ENCODE measurements around the gene LMF1.
"Not testable (repeated sequence)": the region's sequence is repeated elsewhere in the genome, so short reads cannot be mapped to it uniquely, and the experiment has no call there.

Gene LMF1

GRCh38 chr16:968620-969019, 2.2 kb downstream of the LMF1 start:
- no peak for DNase-seq

- no peak for DNase-seq
Measured at GRCh38 chr16:967546-968295, 3.1 kb downstream of the LMF1 start.

- DNase-seq = no peak
Measured at GRCh38 chr16:967077-967541, 3.7 kb downstream of the LMF1 start.

DNA sequence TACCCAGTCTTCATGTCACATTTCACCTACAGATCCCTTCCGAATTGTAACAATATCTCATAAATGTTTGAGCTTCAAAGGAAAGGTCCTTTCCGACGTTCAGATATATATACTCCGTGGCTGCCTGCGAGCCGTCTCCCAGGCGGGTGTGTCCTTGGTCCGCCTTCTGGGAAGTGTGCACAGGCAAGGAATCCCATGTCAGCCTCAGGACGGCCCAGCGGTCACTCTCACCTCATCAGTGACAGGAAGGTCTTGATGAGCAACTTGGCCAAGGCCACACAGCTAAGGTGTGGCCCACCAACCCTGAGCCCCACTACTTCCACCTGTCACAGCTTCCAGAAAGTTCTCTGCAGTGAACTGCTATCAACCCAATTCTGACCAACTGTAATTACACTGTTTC, 4.3 kb downstream of the LMF1 start:
- no peak for DNase-seq

GRCh38 chr16:966035-966434, 4.7 kb downstream of the LMF1 start:
- DNase-seq = no peak

DNA sequence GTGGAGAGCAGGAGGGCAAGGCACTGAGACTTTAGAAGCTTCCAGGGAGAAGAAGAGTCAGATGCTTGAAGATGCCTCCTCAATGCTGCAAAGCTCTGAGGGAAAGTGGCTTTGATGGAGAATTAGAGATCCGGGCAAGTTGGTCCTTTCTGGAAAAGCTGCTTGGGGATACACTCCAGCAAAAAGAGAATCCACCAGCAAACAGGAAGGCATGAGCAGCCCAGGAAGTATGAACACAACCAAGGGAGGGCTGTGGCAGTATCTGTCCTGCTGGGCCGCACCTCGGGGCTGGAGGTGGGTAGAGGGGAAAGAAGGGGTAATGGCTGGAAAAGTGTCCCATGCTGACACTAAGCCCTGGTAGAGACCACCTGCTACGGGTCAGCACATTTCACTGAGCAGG, 5.3 kb downstream of the LMF1 start:
- DNase-seq = no peak

DNA sequence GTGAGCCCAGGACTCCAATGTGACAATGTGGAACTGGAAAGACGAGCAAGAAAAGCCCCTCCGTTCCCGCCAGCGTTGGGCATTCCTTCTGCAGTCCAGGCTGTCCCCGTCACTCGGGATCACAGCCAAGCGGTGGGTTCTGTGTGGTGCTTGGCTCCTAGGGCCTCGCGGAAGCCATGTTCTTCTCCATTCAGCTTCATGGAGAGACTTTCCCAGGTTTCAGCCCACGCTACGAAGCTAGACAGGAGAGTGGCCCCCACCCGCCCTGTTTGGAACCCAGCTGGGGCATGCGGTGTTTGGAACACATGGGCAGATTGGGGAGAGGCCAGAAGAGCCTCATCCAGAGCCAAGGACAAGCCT, 5.8 kb downstream of the LMF1 start:
- no peak for DNase-seq

DNA sequence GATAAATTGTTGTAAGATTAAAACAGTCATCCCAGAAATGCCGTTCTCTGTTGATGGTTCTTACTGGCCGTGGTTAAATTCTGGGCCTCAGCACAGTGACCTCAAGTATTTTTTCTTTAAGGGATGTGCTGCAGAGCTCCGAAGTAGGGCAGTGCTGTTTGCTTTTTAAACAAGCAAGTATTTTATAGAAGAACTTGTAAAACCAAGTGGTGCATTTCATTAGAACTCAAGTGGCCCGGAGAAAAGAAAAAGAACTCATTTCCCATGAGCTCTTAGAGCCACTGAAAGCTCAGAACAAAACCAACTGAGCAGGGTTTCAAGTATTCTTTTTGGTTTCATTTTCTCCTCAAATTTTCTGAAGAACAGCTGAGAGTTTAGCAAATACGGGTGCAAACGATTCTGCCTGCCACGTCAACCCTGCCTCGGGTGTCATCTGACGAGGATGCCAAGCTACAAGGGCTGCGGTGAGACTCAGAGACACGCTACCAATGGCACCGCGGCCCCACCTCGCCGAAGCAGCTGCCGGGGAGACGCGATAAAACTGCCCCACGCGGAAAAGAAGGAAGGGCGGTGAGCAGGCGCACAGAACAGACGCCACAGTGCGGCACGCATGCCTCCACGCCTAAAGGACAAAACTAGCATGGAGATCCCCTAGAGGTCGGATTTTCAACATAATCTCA, 6.3 kb downstream of the LMF1 start:
- DNase-seq = no peak

- DNase-seq = no peak
Measured at GRCh38 chr16:963913-964312, 6.9 kb downstream of the LMF1 start.

GRCh38 chr16:962901-963814, 7.6 kb downstream of the LMF1 start:
- no peak for DNase-seq

GRCh38 chr16:962366-962765, 8.4 kb downstream of the LMF1 start:
- no peak for DNase-seq

GRCh38 chr16:959232-960040, 11.3 kb downstream of the LMF1 start:
- no peak for DNase-seq

- not testable (repeated sequence) for DNase-seq
Measured at GRCh38 chr16:955766-956165, 15.0 kb downstream of the LMF1 start.

DNA sequence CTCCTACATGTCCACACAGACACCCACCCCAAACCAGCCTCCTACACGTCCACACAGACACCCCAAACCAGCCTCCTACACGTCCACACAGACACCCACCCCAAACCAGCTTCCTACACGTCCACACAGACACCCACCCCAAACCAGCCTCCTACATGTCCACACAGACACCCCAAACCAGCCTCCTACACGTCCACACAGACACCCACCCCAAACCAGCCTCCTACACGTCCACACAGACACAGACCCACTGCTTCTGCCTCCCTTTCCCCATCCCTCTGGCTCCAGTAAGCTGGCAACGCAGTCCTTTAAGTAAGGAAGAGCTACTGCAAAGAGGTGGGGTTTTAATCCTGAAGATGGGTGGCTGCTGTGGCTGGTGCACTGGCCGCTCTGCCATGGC, 17.0 kb downstream of the LMF1 start:
- DNase-seq = not testable (repeated sequence)

DNA sequence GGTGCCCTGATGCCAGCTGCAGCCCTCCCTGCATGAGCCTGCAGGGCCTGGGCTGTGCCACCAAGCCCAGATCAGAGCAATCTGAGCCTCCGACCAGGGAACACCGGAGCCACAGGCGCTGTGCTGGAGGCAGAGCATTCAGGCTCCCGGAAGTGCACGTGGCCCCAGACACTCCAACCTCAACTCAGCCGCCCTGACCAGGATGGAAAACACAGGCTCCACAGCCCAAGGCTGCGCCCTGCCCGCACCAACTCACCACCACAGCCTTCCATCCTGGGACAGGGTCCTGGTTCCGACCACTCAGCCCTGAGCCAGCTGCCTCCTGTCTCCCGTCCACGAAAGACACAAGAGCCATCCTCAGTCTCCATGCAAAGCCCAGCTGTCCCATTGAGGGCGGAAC, 18.5 kb downstream of the LMF1 start:
- DNase-seq = no peak

- DNase-seq = peak; percentile 10
Measured at GRCh38 chr16:951660-952301, 19.0 kb downstream of the LMF1 start.

GRCh38 chr16:950733-951573, 19.8 kb downstream of the LMF1 start:
- DNase-seq = not testable (repeated sequence)

DNA sequence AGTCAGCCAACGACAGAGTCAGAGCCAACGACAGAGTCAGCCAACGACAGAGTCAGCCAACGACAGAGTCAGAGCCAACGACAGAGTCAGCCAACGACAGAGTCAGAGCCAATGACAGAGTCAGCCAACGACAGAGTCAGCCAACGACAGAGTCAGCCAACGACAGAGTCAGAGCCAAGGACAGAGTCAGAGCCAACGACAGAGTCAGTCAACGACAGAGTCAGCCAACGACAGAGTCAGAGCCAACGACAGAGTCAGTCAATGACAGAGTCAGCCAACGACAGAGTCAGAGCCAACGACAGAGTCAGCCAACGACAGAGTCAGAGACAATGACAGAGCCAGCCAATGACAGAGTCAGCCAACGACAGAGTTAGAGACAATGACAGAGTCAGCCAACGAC, 22.0 kb downstream of the LMF1 start:
- DNase-seq = not testable (repeated sequence)

GRCh38 chr16:947922-948303, 22.9 kb downstream of the LMF1 start:
- not testable (repeated sequence) for DNase-seq

- no peak for DNase-seq
Measured at GRCh38 chr16:947255-947921, 23.4 kb downstream of the LMF1 start.

DNA sequence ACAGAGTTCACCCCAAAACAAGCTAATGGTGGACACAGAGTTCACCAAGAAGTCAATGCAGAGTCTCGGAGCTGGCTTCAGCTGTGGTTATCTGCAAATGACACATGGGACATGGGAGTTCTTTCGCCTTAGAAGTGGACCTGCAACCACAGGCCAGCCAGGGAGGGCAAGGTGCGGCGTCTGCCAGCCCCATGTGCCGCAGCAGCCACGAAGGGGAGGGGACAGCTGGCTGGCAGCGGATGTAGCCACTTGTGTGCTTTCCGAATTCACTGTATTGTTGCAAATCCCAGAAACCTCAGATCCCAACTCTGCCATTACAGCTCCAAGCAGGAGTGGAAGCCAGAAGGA, 24.8 kb downstream of the LMF1 start:
- no peak for DNase-seq

Measured in fibroblast of skin of right biceps (primary cell).